Measurements from ENCODE around the gene HOPX.
"Not testable (repeated sequence)": the region's sequence is repeated elsewhere in the genome, so short reads cannot be mapped to it uniquely, and the experiment has no call there.

The HOPX gene

GRCh38 chr4:56653461-56654237, 27.4 kb downstream of the HOPX start:
- peak; percentile 21 to 43 for DNase-seq

DNA sequence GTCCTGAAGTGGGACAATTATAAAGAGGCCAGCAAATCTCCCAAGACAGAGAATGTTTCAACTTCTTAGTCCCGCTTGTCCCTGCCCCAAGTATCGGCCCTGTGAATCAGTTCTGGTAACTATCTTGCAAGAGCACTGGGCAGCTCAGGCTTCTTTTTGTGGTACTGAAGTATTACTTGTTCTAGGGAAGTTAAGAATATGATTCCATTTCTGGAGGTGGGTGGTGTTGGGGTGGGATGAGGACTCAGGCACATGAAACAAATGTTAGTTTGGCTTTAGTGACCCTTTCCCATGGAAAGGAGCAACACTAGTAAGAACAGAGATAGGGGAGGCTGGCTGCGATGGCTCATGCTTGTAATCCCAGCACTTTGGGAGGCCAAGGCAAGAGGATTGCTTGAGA, 28.9 kb downstream of the HOPX start:
- DNase-seq, result no peak

- DNase-seq, result no peak
Observed at GRCh38 chr4:56651056-56651350, 30.1 kb downstream of the HOPX start.

GRCh38 chr4:56650262-56651055, 30.6 kb downstream of the HOPX start:
- no peak for DNase-seq

DNA sequence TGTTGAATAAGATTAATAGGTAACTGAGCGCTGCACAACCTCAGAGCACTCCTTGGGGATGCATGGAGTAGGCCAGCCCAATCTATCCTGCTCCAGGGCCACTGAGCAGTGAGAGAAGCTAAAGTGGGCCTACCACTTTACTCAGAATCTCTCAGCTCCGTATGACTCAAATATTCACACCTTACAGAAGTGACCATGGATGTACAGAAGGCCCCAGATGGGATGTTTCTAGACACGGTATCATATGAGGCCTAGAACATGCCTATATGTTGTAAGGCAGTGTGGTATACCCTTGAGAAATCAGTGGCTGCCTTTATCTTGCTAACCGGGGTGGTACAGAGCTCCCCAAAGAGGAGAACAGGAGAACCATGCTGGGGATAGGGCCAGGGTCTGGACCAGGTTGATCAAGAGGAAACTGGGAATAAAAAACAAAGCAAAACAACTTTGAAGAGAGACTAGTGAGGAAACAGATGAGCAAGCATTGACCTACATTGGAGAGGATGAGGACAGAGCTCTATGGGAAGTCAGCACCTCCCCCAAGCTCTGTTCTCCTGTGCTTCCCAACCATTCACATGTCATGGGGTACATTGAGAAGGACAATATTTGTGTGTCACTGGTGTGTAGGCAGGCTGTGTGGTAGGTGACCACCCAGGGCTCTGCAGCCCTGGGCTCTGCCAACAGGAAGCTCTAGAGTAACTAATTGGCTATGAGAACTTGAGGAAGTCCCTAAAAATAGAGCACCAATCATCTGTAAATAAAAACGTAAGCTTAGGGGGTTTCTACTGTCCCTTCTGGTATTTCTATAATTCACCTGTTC, 31.4 kb downstream of the HOPX start:
- DNase-seq, result peak in 1 of 2 donors; percentile 18

DNA sequence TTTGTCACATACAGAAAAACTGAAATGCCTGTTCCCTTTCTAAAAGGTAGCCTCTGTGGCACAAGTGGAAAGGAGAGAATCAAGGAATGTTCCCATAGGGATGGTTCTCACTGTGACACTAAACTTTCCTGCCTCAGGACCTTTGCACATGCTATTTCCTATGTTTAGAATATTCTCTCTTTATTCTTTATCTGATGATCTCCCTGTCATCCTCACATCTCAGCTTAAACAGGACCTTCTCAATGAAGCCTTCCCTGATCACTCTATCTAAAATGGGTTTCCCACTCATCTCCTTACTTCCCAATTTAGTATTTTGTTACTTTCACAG, 32.3 kb downstream of the HOPX start:
- DNase-seq, result no peak

DNA sequence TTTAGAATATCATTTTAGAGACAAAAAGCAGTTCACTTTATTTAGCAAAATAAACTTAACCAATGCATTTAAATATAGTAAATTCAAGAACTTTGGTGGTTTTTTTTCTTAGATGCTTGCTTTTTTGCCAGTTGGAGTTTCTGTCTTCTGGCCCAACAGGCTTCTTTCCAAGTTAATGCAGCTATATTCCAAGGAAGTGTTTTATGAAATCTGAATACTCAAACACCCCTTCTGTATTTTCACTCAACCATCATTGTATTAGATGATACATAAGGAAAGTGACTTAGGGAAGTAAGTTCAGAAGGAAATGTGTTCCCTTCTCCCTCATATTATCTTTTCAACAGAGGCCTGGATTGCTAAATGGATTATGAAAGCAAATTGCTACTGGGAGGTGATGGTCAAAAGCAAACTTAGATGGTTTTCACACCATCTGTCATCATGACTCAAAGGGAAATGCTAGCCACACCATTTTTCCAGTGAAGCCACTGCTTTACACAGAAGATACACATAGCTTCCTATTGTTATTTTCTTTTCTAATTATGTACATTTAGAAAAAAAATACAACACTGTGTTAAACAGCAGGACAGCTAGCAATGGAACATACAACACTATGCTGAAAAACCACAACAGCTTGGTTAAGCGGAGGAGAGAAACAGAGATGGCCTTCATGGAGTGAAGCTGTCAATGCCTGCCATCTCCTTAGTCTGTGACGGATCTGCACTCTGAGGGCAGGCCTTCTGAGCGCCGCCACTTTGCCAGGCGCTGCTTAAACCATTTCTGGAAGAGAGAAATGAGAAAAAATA, 32.9 kb downstream of the HOPX start:
- peak in 1 of 2 donors; percentile 39 for DNase-seq

GRCh38 chr4:56646341-56646740, 34.8 kb downstream of the HOPX start:
- DNase-seq, result no peak

DNA sequence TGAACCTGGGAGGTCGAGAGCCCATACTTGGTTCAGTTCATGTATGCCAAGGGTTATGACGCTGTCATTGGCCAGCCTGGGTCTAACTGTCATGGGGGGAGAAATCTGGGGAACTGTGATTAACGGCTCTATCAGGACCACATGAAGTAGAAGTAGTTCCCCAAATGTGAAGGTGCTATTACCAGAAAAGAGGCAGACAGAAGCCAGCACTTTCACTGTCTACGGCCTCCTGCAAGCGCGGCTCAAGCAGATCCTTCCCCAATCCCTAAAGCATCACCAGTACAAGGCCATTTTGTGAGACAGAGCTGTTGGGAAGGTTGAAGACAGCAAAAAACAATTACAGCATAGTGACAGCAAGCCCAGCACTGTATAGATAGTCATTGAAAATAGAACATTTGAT, 37.5 kb downstream of the HOPX start:
- no peak for DNase-seq

DNA sequence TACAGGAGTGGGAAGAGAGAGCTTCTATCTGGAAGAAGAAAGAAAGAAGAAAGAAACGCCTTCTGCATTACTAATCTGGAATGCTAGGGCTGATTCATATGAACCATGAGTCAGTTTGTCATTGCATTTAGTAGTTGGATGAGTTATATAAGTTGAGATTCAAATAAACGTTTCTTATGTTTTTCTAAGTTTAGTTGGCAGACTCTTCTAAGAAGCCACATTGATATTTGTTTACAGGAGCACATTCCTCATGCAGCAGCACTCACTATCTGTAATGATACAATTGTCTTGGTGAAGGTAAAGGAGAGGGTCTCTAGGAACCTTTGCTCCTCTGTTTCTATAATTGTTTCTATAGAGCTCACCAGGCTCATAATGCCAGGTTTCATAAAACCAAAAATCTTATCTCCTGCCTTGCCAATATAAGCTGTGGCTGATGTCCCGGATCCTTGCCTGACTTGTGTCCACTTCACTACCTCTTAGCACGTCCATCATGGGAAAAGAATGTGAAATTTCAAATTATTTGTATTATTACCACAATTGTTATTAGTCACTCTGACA, 39.5 kb downstream of the HOPX start:
- DNase-seq, result no peak

GRCh38 chr4:56640621-56641493, 40.2 kb downstream of the HOPX start:
- DNase-seq, result peak in 1 of 2 donors; percentile 16

GRCh38 chr4:56637791-56638190, 43.3 kb downstream of the HOPX start:
- DNase-seq, result no peak

DNA sequence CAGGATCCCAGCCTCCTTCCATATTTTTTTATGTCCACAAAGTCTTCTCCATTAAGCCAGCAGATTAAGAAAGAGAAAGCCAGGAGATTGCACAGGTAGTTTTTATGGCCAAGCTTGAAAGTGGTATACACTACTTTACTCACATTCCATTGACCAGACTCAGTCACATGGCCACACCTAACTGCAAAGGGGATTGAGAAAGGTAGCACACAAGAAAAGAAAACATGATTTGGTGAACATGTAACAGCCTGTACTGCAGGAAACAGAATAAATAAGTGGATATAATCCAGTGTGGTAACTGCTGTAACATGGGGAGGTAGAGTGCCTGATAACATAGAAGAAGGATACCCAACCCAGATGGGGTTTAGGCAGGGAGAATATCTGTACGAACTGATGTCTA, 43.9 kb downstream of the HOPX start:
- DNase-seq, result no peak

DNA sequence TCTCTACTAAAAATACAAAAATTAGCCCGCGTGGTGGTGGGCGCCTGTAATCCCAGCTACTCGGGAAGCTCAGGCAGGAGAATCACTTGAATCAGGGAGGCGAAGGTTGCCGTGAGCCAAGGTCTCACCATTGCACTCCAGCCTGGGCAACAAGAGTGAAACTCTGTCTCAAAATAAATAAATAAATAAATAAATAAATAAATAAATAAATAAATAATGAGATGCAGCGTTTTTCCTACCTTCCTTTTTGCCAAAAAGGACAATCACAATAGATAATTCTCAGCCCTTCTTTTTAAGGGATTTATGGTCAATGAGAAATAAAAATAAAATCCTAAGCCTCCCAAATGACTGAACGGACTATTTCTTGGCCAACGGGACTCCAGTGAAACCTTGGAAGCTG, 46.1 kb downstream of the HOPX start:
- not testable (repeated sequence) for DNase-seq

DNA sequence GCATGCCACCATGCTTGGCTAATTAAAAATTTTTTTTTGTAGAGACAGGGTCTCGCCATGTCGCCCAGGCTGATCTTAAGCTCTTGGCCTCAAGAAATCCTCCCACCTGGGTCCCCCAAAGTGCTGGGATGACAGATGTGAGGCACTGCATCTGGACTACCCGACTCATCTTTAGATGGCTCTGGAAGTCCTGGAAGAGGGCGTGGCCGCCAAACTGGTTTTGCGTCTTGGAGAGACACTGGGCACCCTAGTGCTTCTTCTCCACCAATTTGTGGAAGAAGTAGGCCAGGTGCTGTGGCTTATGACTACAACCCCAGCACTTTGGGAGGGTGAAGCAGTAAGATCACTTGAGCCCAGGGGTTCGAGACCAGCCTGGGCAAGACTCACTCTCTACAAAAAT, 47.6 kb downstream of the HOPX start:
- no peak for DNase-seq

DNA sequence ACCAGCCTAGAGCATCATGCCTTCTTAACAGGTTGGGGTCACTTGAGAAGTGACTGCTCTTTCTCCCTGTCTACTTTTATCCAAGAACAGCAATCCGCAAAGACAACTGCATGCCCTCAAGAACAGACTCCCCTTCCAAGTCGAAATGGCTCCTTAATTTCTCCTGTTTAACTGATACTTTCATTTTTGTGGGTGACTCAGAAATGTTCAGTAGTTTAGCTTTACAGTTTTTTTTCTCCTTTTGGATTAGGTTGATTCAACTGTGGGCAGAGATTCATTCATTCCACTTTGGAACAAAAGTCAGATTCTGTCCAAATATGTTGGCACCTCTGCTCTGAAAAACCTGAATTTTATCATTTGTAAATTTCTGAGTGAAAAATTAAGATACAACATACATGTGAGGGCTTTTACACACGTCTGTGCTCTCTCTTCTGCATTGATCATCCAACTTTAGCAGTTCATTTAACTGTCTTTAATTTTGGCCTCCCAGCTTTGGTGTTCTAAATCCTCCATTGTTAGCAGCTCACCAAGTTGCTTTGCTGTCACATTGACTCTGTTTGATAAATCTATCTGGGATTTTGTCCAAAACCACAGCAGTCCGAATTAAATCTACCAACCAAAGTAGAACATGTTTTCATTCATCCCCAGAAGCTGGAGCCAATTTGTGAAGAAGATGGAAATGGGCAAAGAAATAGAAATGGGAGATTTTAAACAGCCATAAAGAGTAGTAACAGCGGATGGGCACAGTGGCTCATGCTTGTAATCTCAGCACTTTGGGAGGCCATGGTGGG, 50.0 kb downstream of the HOPX start:
- DNase-seq, result no peak

- no peak for DNase-seq
Observed at GRCh38 chr4:56628592-56628991, 52.5 kb downstream of the HOPX start.

DNA sequence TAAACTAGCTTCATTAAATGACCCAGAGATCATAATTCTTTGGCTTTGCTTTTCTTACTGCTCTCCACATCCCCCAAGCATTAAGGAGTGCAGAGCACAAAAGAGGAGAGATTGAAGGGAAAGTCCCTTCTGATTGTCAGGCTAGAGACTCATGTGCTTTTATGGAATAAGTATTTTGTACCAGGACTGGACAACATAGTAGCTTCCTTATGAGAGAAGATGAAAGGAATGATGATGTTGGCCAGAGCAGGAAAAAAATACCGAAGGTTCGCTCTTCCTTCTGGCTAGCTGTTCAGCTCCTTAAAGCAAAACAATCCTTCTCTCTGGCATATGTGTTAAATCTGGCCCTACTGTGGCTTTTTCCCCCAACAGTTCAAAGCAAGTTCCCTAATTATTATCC, 53.1 kb downstream of the HOPX start:
- no peak for DNase-seq

DNA sequence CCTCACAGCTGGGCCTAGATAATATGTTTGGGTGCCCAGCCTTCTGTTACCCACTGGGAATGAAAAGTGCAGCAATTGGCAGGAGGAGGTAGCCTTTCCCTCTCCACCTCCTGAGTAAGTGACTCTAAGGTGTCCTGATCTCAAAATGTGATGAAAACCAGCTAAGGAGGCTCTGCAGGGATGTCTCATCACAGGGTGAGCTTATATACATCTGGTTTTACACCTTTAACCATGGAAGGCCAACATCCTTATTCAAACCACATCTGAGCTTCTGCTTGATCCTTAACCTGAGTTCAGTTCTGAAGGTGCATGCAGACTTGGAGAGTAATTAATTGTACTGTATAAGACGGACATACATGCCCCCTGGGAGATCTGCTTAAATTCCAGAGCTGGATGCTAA, 53.7 kb downstream of the HOPX start:
- DNase-seq, result no peak

GRCh38 chr4:56626963-56627362, 54.1 kb downstream of the HOPX start:
- peak in 1 of 2 donors; percentile 14 for DNase-seq

DNA sequence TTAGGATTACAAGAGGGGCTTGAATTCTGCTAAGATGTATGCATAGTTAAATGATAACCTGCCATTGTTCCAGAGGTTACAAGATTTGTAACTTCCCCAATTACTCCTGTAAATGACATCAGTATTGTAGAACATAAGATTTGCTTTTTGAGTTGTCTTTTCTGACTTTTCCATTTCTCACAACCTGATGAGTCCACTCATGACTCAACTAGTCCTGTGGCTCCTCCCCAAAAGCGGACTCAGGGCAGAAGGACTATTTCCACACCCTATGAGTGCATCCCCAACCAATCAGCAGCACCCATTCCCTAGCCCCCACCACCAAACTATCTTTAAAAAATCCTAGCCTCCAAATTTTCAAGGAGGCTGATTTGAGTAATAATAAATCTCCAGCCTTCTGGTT, 54.7 kb downstream of the HOPX start:
- DNase-seq, result no peak
